RWPE1 (cell line): ENCODE results near the gene NFATC2.

ENCODE experiments used
- CTCF ChIA-PET: fragments of 350-600 bp; sonication (Branson Sonifier 250); formaldehyde crosslinking; extraction: SDS; loops from one replicate; lab custom pipeline; 2021; lab: Yijun Ruan, JAX
- POLR2A ChIA-PET: fragments of 400-600 bp; formaldehyde crosslinking; extraction: SDS; loops from one replicate; lab custom pipeline; 2020; ENCODE audit warnings: antibody characterized with exemption; ENCODE audit not compliant: low non-redundant PET; lab: Yijun Ruan, JAX
- DNase-seq: peaks from one replicate; pipeline ENCODE4 v3.0.0; 2012; ENCODE audit warnings: low spot score
- H3K27ac ChIP-seq: fragments of 450-650 bp; 2 replicates; pipeline ENCODE4 v1.5.1; 2017
- TF ChIP-seq, protein P1 (sequence below): fragments of 450-650 bp; conservative IDR thresholded peaks from 2 replicates; pipeline ENCODE4 v1.5.1; 2017; ENCODE audit warnings: low read depth, mild to moderate bottlenecking

NFATC2 gene

DNA sequence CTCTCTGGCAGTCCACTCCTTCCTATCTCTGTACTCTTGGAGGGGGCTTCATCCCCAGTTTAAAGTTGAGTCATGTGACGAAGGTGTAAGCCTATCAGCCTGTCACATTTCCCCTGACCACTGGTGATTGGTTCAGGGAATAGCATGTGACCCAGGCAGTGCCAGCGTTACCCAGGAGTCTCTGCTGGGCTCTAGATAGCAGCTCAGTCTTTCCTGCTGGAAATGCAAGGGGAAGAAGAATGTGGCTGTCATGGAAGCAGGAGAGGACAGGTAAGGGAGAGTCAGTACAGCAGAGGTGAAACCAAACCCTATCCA, 35.6 kb upstream of the NFATC2 start:
- ChIA-PET POLR2A (no interaction called here), CTCF (no interaction called here)
- no peak for DNase-seq
- H3K27ac ChIP-seq: no peak overlapping the region
- TF ChIP-seq, protein P1, sequence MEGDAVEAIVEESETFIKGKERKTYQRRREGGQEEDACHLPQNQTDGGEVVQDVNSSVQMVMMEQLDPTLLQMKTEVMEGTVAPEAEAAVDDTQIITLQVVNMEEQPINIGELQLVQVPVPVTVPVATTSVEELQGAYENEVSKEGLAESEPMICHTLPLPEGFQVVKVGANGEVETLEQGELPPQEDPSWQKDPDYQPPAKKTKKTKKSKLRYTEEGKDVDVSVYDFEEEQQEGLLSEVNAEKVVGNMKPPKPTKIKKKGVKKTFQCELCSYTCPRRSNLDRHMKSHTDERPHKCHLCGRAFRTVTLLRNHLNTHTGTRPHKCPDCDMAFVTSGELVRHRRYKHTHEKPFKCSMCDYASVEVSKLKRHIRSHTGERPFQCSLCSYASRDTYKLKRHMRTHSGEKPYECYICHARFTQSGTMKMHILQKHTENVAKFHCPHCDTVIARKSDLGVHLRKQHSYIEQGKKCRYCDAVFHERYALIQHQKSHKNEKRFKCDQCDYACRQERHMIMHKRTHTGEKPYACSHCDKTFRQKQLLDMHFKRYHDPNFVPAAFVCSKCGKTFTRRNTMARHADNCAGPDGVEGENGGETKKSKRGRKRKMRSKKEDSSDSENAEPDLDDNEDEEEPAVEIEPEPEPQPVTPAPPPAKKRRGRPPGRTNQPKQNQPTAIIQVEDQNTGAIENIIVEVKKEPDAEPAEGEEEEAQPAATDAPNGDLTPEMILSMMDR: no peak

DNA sequence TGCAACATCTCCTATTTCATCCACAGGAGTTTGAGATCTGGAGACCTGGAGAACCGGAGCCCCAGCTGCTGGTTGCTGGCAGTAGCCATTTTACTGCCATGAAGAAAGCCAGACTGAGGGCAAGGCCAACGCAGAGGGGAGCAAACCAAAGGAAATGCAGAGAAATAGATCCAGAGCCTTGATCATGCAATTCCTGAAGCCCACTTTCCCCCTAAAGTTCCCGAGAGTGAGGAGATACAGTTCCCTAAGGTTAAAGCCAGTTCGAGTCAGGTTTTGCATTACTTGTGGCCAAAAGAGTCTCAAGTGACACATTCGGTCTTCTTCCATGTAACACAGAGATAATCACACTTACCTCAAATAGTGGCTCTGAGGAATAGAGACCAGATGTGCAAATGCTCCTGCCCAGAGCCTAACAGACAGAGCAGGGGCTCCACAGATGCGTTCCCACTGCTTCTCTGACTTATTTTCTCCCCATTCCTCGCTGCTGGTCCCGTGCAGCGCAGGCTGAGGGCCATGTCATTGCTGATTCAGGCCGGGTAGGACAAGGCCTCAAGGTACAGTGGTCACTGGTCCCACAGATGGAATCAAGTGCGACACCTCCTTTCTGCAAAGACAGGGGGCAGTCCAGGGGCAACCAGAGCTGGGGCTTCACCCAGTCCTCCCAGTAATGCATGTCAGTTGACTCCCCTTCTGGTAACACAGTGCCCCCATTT, 35.1 kb upstream of the NFATC2 start:
- POLR2A ChIA-PET: no interaction called here
- TF ChIP-seq, protein P1: no peak
- no peak for DNase-seq
- CTCF ChIA-PET: interaction anchor here (0.6 to 0.9 kb wide), 2 partner anchors 133 to 354 kb away, joined by 3 read pairs; no protein-coding TSS in a partner anchor
- no peak overlapping the region for H3K27ac ChIP-seq

DNA sequence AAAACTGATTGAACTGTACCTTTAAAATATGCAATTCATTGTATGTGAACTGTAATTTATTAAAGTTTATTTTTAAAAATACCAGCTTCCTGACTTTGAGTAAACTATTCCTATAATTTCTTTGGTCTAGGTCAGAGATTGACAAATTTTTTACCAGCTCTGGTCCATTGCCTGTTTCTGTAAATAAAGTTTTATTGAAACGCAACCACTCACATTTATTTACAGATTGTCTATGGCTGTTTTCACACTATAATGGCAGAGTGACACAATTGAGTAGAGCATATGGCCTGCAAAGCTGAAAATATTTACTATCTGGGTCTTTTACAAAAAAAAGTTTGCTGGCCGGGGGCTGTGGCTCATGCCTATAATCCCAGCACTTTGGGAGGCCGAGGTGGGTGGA, 33.0 kb upstream of the NFATC2 start:
- no peak overlapping the region for H3K27ac ChIP-seq
- TF ChIP-seq, protein P1: no peak
- POLR2A ChIA-PET: no interaction called here
- CTCF ChIA-PET: interaction anchor here (0.6 kb wide), 1 partner anchor 29 kb away, joined by 3 read pairs; no protein-coding TSS in a partner anchor
- no peak for DNase-seq

DNA sequence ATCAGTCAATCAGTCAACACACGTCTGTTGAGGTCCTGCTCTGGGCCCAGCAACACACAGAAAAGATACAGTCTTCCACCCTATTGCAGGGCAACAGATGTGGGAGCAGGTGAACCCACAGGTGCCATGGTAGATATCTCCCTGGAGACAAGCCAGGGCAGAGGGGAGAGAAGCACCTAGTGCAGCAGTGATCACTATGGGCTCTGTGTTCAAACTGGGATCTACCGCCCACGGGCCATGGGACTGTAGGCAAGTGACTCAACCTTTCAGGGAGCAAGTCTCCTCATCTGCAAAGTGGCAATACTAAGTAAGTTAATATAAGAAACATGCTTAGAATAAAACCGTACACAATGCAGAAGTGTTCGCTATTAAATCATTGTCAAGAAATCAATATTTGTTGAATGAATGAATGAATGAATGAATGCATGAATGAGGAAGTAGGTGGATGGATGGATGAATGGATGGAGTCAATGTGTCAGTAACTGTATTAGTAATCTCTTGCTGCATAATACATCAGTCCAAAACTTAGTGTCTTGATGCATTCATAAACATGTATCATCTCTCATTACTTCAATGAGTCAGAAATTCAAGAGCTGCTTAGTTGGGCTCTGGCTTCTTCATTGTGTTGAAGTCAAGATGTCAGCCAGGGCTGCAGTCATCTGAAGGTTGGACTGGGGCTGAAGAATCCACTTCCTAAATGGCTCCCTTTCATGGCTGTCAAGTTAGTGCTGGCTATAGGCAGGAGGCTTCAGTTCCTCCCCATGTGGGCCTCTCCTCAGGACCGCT, 31.9 kb upstream of the NFATC2 start:
- ChIA-PET POLR2A (no interaction called here), CTCF (interaction anchor here (0.6 to 0.9 kb wide), 2 partner anchors 20 to 593 kb away, joined by 3 to 5 read pairs; no protein-coding TSS in a partner anchor)
- TF ChIP-seq, protein P1: no peak
- peak overlapping the region; percentile 50 for H3K27ac ChIP-seq
- no peak for DNase-seq

DNA sequence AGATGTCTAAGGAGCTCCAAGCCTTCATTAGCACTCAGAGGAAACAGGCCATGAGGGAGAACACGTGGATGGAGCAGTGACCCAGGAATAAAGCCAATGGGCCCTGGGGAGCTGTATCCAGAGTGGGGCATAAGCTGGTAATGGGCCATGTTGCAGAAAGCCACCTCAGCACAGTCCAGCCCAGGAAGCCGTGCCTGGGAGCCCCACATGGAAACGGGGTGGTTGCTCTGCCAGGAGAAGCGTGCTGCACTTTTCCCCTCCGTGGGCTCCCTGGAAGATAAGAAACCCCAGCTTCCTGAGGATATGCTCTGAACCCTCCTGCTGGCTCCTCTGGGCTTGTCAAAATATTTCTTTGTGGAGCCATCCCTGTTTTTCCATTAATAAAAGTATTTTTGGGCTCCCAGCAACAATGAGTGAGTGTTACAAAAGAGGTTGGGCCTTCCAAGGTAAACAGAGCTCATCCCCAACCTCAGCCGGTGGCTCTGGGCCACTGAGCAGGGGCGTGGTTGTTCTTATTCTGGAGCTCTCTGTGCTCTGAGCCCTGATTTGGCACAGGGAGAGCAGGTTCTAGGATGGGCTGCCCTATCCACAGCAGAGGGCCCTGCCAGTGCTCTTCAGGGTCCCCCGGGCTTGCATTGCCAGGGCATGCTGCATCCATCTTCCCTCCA, 31.2 kb upstream of the NFATC2 start:
- TF ChIP-seq, protein P1: no peak
- CTCF ChIA-PET: interaction anchor here (0.5 to 0.9 kb wide), 5 partner anchors 21 to 597 kb away, joined by 3 to 5 read pairs (median 3); no protein-coding TSS in a partner anchor
- no peak for DNase-seq
- POLR2A ChIA-PET: no interaction called here
- H3K27ac ChIP-seq: peak overlapping the region; percentile 50

DNA sequence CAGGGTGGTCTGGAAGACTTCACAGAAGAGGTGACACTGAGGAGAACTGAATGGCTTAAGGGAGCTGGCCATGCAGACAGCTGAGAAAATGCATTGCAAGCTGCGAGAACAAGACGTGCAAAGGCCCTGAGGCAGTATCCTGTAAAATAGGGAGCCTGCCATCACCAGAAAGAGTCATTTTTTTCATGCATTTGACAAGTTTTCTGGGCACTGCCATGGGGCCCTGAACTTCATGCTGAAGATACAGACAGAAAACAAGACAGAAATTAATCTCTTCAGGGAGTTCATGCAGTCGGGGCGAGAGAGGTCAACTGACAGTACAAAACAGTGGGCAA, 28.9 kb upstream of the NFATC2 start:
- DNase-seq: no peak
- TF ChIP-seq, protein P1: no peak
- no peak overlapping the region for H3K27ac ChIP-seq
- ChIA-PET POLR2A (no interaction called here), CTCF (no interaction called here)
